HG03025 (cell line): Measurements from ENCODE around the gene OTUD1.

ENCODE experiments used
- ATAC-seq: cut with Tn5 transposase; IDR thresholded peaks from one replicate; pipeline ENCODE4 v1.9.1; 2021; ENCODE audit warnings: mild to moderate bottlenecking, moderate library complexity; ENCODE audit not compliant: unreplicated experiment, low FRiP score

The OTUD1 gene

GRCh38 chr10:23419655-23420329 lies 19.1 kb upstream of the OTUD1 start:
- ATAC-seq = no peak

GRCh38 chr10:23421397-23421796 lies 17.5 kb upstream of the OTUD1 start:
- no peak for ATAC-seq

GRCh38 chr10:23422003-23422411 lies 16.9 kb upstream of the OTUD1 start:
- ATAC-seq = no peak

- no peak for ATAC-seq
Measured at GRCh38 chr10:23432166-23432565, 6.7 kb upstream of the OTUD1 start.

GRCh38 chr10:23432639-23433038 lies 6.2 kb upstream of the OTUD1 start:
- ATAC-seq = no peak

GRCh38 chr10:23433701-23434100 lies 5.2 kb upstream of the OTUD1 start:
- ATAC-seq = no peak

- no peak for ATAC-seq
Measured at GRCh38 chr10:23435378-23435777, 3.5 kb upstream of the OTUD1 start.

GRCh38 chr10:23436983-23437382 lies 1.9 kb upstream of the OTUD1 start:
- no peak for ATAC-seq

GRCh38 chr10:23437963-23438546 lies 820 bp upstream of the OTUD1 start:
- ATAC-seq = no peak

- peak; percentile 13 for ATAC-seq
Measured at GRCh38 chr10:23439452-23439960, 631 bp downstream of the OTUD1 start.

- peak; percentile 21 for ATAC-seq
Measured at GRCh38 chr10:23439961-23440889, 1.4 kb downstream of the OTUD1 start.

GRCh38 chr10:23441251-23441650 lies 2.4 kb downstream of the OTUD1 start:
- ATAC-seq = no peak

- ATAC-seq = no peak
Measured at GRCh38 chr10:23442936-23443335, 4.1 kb downstream of the OTUD1 start.

GRCh38 chr10:23445591-23445990 lies 6.7 kb downstream of the OTUD1 start:
- no peak for ATAC-seq

- ATAC-seq = no peak
Measured at GRCh38 chr10:23448323-23448722, 9.4 kb downstream of the OTUD1 start.

- peak; percentile 85 for ATAC-seq
Measured at GRCh38 chr10:23448802-23449570, 10.1 kb downstream of the OTUD1 start.

- no peak for ATAC-seq
Measured at GRCh38 chr10:23452033-23452655, 13.3 kb downstream of the OTUD1 start.

GRCh38 chr10:23453465-23453864 lies 14.6 kb downstream of the OTUD1 start:
- no peak for ATAC-seq

- ATAC-seq = no peak
Measured at GRCh38 chr10:23457632-23458417, 18.9 kb downstream of the OTUD1 start.
